WI38 (cell line): ENCODE results near the gene RPS24.

Source experiments
- H3K4me3 ChIP-seq: 2 replicates; pipeline ENCODE4 v1.5.1; 2011; ENCODE audit warnings: low read depth, mild to moderate bottlenecking, control low read depth, low read length
- CTCF ChIP-seq: IDR thresholded peaks from 2 replicates; pipeline ENCODE4 v1.5.1; 2012; ENCODE audit warnings: low read depth, mild to moderate bottlenecking, control low read depth, low read length

RPS24 gene

GRCh38 chr10:78028438-78029268 is 5.0 kb upstream of the RPS24 start:
- peak overlapping the region; percentile 100 for H3K4me3 ChIP-seq
- no peak for TF ChIP-seq CTCF

GRCh38 chr10:78029269-78030226 is 4.1 kb upstream of the RPS24 start, which contains the start of gene POLR3A:
Gene POLR3A, minus strand, starts transcription at chr10:78029515. Its CDS starts 108 bp downstream, at chr10:78029407.
- TF ChIP-seq CTCF, result peak; percentile 34; the same call in 1 of the 2 replicates
- H3K4me3 ChIP-seq, result peak within 1 kb of the TSS; percentile 100

- H3K4me3 ChIP-seq, result peak overlapping the region; percentile 85
- TF ChIP-seq CTCF, result no peak
Measured at GRCh38 chr10:78033387-78033636, 351 bp upstream of the RPS24 start.

- peak overlapping the region; percentile 85 for H3K4me3 ChIP-seq
- no peak for TF ChIP-seq CTCF
Measured at GRCh38 chr10:78035025-78035424, 1.4 kb downstream of the RPS24 start.

GRCh38 chr10:78035437-78035836 is 1.8 kb downstream of the RPS24 start:
- peak overlapping the region; percentile 85; the same call in 1 of the 2 replicates for H3K4me3 ChIP-seq
- TF ChIP-seq CTCF, result no peak

GRCh38 chr10:78035933-78036583 is 2.4 kb downstream of the RPS24 start:
- no peak for TF ChIP-seq CTCF
- no peak overlapping the region for H3K4me3 ChIP-seq

- H3K4me3 ChIP-seq, result no peak overlapping the region
- TF ChIP-seq CTCF, result no peak
Measured at GRCh38 chr10:78038105-78038504, 4.4 kb downstream of the RPS24 start.
